ENCODE results near the gene MCM5. TPM values are rescaled to one million over a fixed set of nuclear protein-coding genes. Genes with fewer than 3 reads are reported as not detected.
A peak's percentile ranks its signal among the peaks of the same experiment; 100 is the strongest.

MCM5 gene
- total RNA-seq, 1 experiment from 2014 or later: 194 TPM

GRCh38 chr22:35376728-35377472 is 23.0 kb upstream of the MCM5 start:
- Histone ChIP-seq H3K4me1 (ENCODE audit: control insufficient read depth in 1 of 2, insufficient read depth in 2 of 2, low read length in 2 of 2) (peaks cover 37 to 78% of the 10 kb centered on the region in 2 experiments), H2AFZ (ENCODE audit: low read depth, low read length, poor library complexity, severe bottlenecking) (no peak overlapping the region), H3K4me2 (ENCODE audit: low read length) (peak overlapping the region; percentile 64), H3K4me3 (replicated peaks in 1 of 2; ENCODE audit: low read depth in 1 of 2, low read length in 2 of 2) (peak overlapping the region in 1 of 2 experiments; percentile 18; a peak in 3 of 4 replicates), H3K9ac (ENCODE audit: low read length) (peak overlapping the region; percentile 64), H3K36me3 (ENCODE audit: control insufficient read depth in 1 of 2, insufficient read depth in 2 of 2, low read length in 2 of 2) (no peaks in the 10 kb centered on the region), H3K79me2 (ENCODE audit: insufficient read depth, low read length) (peaks cover 6% of the 10 kb centered on the region), H3K27ac (ENCODE audit: low read depth, low read length) (peak overlapping the region; percentile 82), H3K9me2 (ENCODE audit: insufficient read depth) (no peaks in the 10 kb centered on the region), H4K20me1 (ENCODE audit: insufficient read depth) (no peaks in the 10 kb centered on the region), H3K9me3 (ENCODE audit: control insufficient read depth in 1 of 2, insufficient read depth in 1 of 2, low read depth in 1 of 2, low read length in 2 of 2) (no peaks in the 10 kb centered on the region), H3K27me3 (ENCODE audit: insufficient read depth, low read length) (no peaks in the 10 kb centered on the region)
- peak; percentile 83 for DNase-seq (ENCODE audit: low read depth, low spot score)
- BruUV-seq (replicated peaks): no TSS peak
- ChIA-PET RAD21 (ENCODE audit: low non-redundant PET in 1 of 2, low total read pairs in 2 of 2, uncharacterized antibody in 2 of 2, unreplicated experiment in 2 of 2) (no interaction called here), CTCF (no interaction called here), POLR2A (no interaction called here)
- peak; percentile 27 for ATAC-seq
- intact Hi-C loops (cut with micrococcal nuclease): loop anchor here (10.0 kb wide), 1 partner anchor 458 kb away; no protein-coding TSS in a partner anchor
- TF ChIP-seq EGR1 (IDR thresholded peaks at IDR 0.05; ENCODE audit: low read depth) (peak; percentile 71; the same call in 1 of the 2 replicates), REST (IDR thresholded peaks at IDR 0.05; ENCODE audit: low read depth) (no peak), ZBTB33 (IDR thresholded peaks at IDR 0.05; ENCODE audit: extremely low read depth, insufficient replicate concordance, low read length) (no peak), SIN3A (IDR thresholded peaks at IDR 0.05; ENCODE audit: low read depth) (peak; percentile 79), MAX (IDR thresholded peaks at IDR 0.05) (peak; percentile 97), EZH2 (IDR thresholded peaks at IDR 0.05) (no peak), CTCF (IDR thresholded peaks at IDR 0.05 in 2 of 3, conservative IDR thresholded peaks at IDR 0.05 in 1 of 3; ENCODE audit: borderline replicate concordance in 1 of 3, insufficient read depth in 1 of 3, low read depth in 2 of 3, low read length in 2 of 3) (no peak), EZH2phosphoT487 (IDR thresholded peaks at IDR 0.05; ENCODE audit: borderline replicate concordance) (no peak), YY1 (IDR thresholded peaks at IDR 0.05; ENCODE audit: extremely low read depth, insufficient replicate concordance, low read depth, low read length) (peak; percentile 30), ATF3 (IDR thresholded peaks at IDR 0.05) (peak; percentile 93), ZFX (IDR thresholded peaks at IDR 0.05) (0 out of 2 replicates have a peak, but pooled peaks have one; percentile 9), FOSL1 (IDR thresholded peaks at IDR 0.05; ENCODE audit: low read depth) (no peak), ZNF274 (IDR thresholded peaks at IDR 0.05; ENCODE audit: low read depth, low read length) (no peak), TCF7L2 (IDR thresholded peaks at IDR 0.05; ENCODE audit: borderline replicate concordance, extremely low read depth, insufficient read depth, insufficient read length) (peak; percentile 66), POLR2A (IDR thresholded peaks at IDR 0.05; ENCODE audit: borderline replicate concordance, extremely low read depth, insufficient read depth, insufficient read length) (no peak), JUND (IDR thresholded peaks at IDR 0.05) (peak; percentile 11; the same call in 1 of the 2 replicates), ELF1 (IDR thresholded peaks at IDR 0.05; ENCODE audit: borderline replicate concordance, low read depth) (no peak; the same call in 1 of the 2 replicates), CEBPB (IDR thresholded peaks at IDR 0.05; ENCODE audit: low read depth) (peak; percentile 96), SP1 (IDR thresholded peaks at IDR 0.05; ENCODE audit: low read depth) (peak; percentile 84)

All from HCT116 (cell line).